H9 (cell line): Measurements from ENCODE around the gene ADCY5. TPM values are rescaled to one million over a fixed set of nuclear protein-coding genes. Genes with fewer than 3 reads are reported as not detected.

ENCODE experiments used
- DNase-seq: peaks from one replicate; pipeline ENCODE4 v3.0.0-alpha.2; 2017
- H2AFZ ChIP-seq: one replicate; pipeline ENCODE4 v1.6.1; 2013; ENCODE audit warnings: mild to moderate bottlenecking, low read length, control low read depth, moderate library complexity
- H2AK5ac ChIP-seq: 2 replicates; pipeline ENCODE4 v1.6.1; 2013; ENCODE audit warnings: low read length, control low read depth, mixed read lengths; ENCODE audit not compliant: insufficient read length
- H2BK120ac ChIP-seq: one replicate; pipeline ENCODE4 v1.6.1; 2013; ENCODE audit warnings: low read depth, mild to moderate bottlenecking, low read length, control low read depth, inconsistent platforms; ENCODE audit not compliant: poor library complexity, severe bottlenecking
- H2BK12ac ChIP-seq: 2 replicates; pipeline ENCODE4 v1.6.1; 2013; ENCODE audit warnings: low read length, control low read depth, mixed read lengths, low read depth; ENCODE audit not compliant: insufficient read length
- H2BK15ac ChIP-seq: 2 replicates; pipeline ENCODE4 v1.6.1; 2013; ENCODE audit warnings: low read depth, low read length, control low read depth
- H2BK20ac ChIP-seq: one replicate; pipeline ENCODE4 v1.6.1; 2013; ENCODE audit warnings: low read depth, mild to moderate bottlenecking, low read length, control low read depth, inconsistent platforms; ENCODE audit not compliant: poor library complexity, severe bottlenecking
- H2BK5ac ChIP-seq: 2 replicates; pipeline ENCODE4 v1.6.1; 2013; ENCODE audit warnings: low read length, control low read depth, mixed read lengths; ENCODE audit not compliant: insufficient read length
- H3K14ac ChIP-seq: 2 replicates; pipeline ENCODE4 v1.6.1; 2013; ENCODE audit warnings: low read length, control low read depth; ENCODE audit not compliant: insufficient read depth
- H3K18ac ChIP-seq: 2 replicates; pipeline ENCODE4 v1.6.1; 2013; ENCODE audit warnings: low read depth, mild to moderate bottlenecking, mixed read lengths, low read length, control low read depth; ENCODE audit not compliant: insufficient read length
- H3K23ac ChIP-seq: 2 replicates; pipeline ENCODE4 v1.6.1; 2013; ENCODE audit warnings: low read length, control low read depth, mixed read lengths, low read depth; ENCODE audit not compliant: insufficient read length
- H3K23me2 ChIP-seq: 2 replicates; pipeline ENCODE4 v1.6.1; 2013; ENCODE audit warnings: low read depth, mild to moderate bottlenecking, mixed read lengths, low read length, control low read depth; ENCODE audit not compliant: insufficient read length, poor library complexity, severe bottlenecking
- H3K27ac ChIP-seq: 2 replicates; pipeline ENCODE4 v1.5.1; 2013; ENCODE audit warnings: low read length, control low read depth, mixed read lengths, low read depth; ENCODE audit not compliant: insufficient read length
- H3K27me3 ChIP-seq: 2 replicates; pipeline ENCODE4 v1.6.1; 2013; ENCODE audit warnings: low read length, control low read depth, inconsistent platforms; ENCODE audit not compliant: insufficient read depth
- H3K4ac ChIP-seq: 2 replicates; pipeline ENCODE4 v1.6.1; 2013; ENCODE audit warnings: low read depth, mild to moderate bottlenecking, control low read depth, inconsistent platforms, low read length, moderate library complexity
- H3K4me1 ChIP-seq: 2 replicates; pipeline ENCODE4 v1.6.1; 2013; ENCODE audit warnings: low read length, control low read depth, inconsistent platforms; ENCODE audit not compliant: insufficient read depth
- H3K4me2 ChIP-seq: 2 replicates; pipeline ENCODE4 v1.6.1; 2013; ENCODE audit warnings: low read length, control low read depth, mixed read lengths; ENCODE audit not compliant: insufficient read length, insufficient read depth
- H3K56ac ChIP-seq: 2 replicates; pipeline ENCODE4 v1.6.1; 2013; ENCODE audit warnings: low read depth, mild to moderate bottlenecking, mixed read lengths, low read length, control low read depth; ENCODE audit not compliant: insufficient read length
- H3K79me1 ChIP-seq: 2 replicates; pipeline ENCODE4 v1.6.1; 2013; ENCODE audit warnings: low read depth, mild to moderate bottlenecking, moderate library complexity, low read length, control low read depth, inconsistent platforms; ENCODE audit not compliant: insufficient read depth, poor library complexity, severe bottlenecking
- H3K79me2 ChIP-seq: 2 replicates; pipeline ENCODE4 v1.6.1; 2013; ENCODE audit warnings: low read length, control low read depth, inconsistent platforms; ENCODE audit not compliant: insufficient read depth
- H3K9ac ChIP-seq: 2 replicates; pipeline ENCODE4 v1.6.1; 2013; ENCODE audit warnings: low read length, control low read depth, mixed read lengths; ENCODE audit not compliant: insufficient read length; ENCODE audit errors: extremely low read depth
- H3K9me3 ChIP-seq: one replicate; pipeline ENCODE4 v1.6.1; 2013; ENCODE audit warnings: low read depth, low read length, inconsistent platforms; ENCODE audit not compliant: control insufficient read depth
- H3T11ph ChIP-seq: one replicate; pipeline ENCODE4 v1.6.1; 2013; ENCODE audit warnings: mild to moderate bottlenecking, low read length, control low read depth, inconsistent platforms
- H4K20me1 ChIP-seq: one replicate; pipeline ENCODE4 v1.6.1; 2013; ENCODE audit not compliant: control insufficient read depth, insufficient read length, insufficient read depth
- H4K5ac ChIP-seq: 2 replicates; pipeline ENCODE4 v1.6.1; 2013; ENCODE audit warnings: low read depth, mild to moderate bottlenecking, mixed read lengths, low read length, control low read depth; ENCODE audit not compliant: insufficient read length
- H4K8ac ChIP-seq: replicated peaks from 2 replicates; pipeline ENCODE4 v1.6.1; 2013; ENCODE audit warnings: low read length, control low read depth, mixed read lengths, low read depth; ENCODE audit not compliant: insufficient read length
- H4K91ac ChIP-seq: 2 replicates; pipeline ENCODE4 v1.6.1; 2013; ENCODE audit warnings: low read depth, mild to moderate bottlenecking, moderate library complexity, mixed read lengths, low read length, control low read depth; ENCODE audit not compliant: insufficient read length
- H3K27ac Mint-ChIP-seq, 3 experiments: 2 replicates in 2 of 3; 3 replicates in 1 of 3; pipeline ENCODE4 v1.8.0; 2020 to 2021; ENCODE audit warnings: mixed read lengths in 3 of 3, mild to moderate bottlenecking in 1 of 3, moderate library complexity in 1 of 3
- H3K27me3 Mint-ChIP-seq: 2 replicates; pipeline ENCODE4 v1.8.0; 2021; ENCODE audit warnings: low read depth, mild to moderate bottlenecking, moderate library complexity, mixed read lengths
- H3K36me3 Mint-ChIP-seq, 3 experiments: 2 replicates in 2 of 3; 3 replicates in 1 of 3; pipeline ENCODE4 v1.8.0; 2020 to 2021; ENCODE audit warnings: low read depth in 3 of 3, mixed read lengths in 3 of 3; ENCODE audit not compliant: insufficient read depth in 1 of 3
- H3K4me1 Mint-ChIP-seq, 2 experiments: 2 replicates each; pipeline ENCODE4 v1.8.0; 2020; ENCODE audit warnings: mixed read lengths in 2 of 2
- H3K4me3 Mint-ChIP-seq, 2 experiments: 2 replicates in 1 of 2; 3 replicates in 1 of 2; pipeline ENCODE4 v1.8.0; 2020 to 2021; ENCODE audit warnings: mild to moderate bottlenecking in 2 of 2, mixed read lengths in 2 of 2, moderate library complexity in 1 of 2
- H3K9me3 Mint-ChIP-seq, 2 experiments: 2 replicates in 1 of 2; 3 replicates in 1 of 2; pipeline ENCODE4 v1.8.0; 2020; ENCODE audit warnings: mild to moderate bottlenecking in 2 of 2, mixed read lengths in 2 of 2, moderate library complexity in 1 of 2
- WGBS: extraction: QIAGEN DNeasy Blood & Tissue Kit; methylation state at CpG from one replicate; pipeline ENCODE4 v1.1.7; 2013; ENCODE audit warnings: missing lambda C conversion rate, low lambda C conversion rate, mixed read lengths; ENCODE audit not compliant: insufficient read length; ENCODE audit errors: extremely low coverage; 5-methylcytosine and 5-hydroxymethylcytosine counted together
- total RNA-seq: library from RNA; stranded (reverse); gene quantifications from 2 replicates; pipeline ENCODE4 v1.2.1, GENCODE V29; 2021
- TF ChIP-seq, protein P1 (sequence below): fragments of 200-600 bp; sonication (generic); conservative IDR thresholded peaks from 3 replicates; pipeline ENCODE4 v1.8.0; 2021; ENCODE audit warnings: antibody characterized with exemption, mild to moderate bottlenecking

Gene ADCY5
- total RNA-seq, 1 experiment from 2014 or later: 5.0 TPM

DNA sequence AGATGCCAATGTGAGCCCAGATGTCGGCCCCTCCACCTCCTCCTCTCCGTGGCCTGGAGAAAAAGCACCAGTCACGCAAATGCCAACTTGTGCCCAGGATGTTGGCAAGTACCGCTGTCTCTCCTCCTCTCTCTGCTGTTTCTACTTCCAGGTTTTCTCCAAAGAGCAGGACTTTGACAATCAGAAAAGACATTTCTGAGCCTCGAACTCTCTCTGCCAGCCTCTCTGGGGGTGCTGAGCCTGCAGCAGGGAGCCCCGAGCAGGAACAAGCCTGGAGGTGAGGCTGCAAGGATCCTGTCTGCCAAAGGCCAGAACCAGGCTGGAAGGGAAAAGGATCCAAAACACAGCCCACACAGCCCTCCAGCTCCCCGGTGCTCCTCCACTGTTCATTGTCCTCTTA, 157.5 kb downstream of the ADCY5 start:
- Histone ChIP-seq H3K4me1 (no peaks in the 10 kb centered on the region), H4K91ac (no peak overlapping the region), H3K4me2 (no peak overlapping the region), H3K79me1 (no peaks in the 10 kb centered on the region), H3K27me3 (no peaks in the 10 kb centered on the region), H4K20me1 (no peaks in the 10 kb centered on the region), H3T11ph (no peak overlapping the region), H4K5ac (no peak overlapping the region), H3K23me2 (no peaks in the 10 kb centered on the region), H2BK20ac (no peak overlapping the region), H3K9ac (no peak overlapping the region), H3K4ac (no peak overlapping the region), H3K18ac (no peak overlapping the region), H2BK5ac (no peak overlapping the region), H3K14ac (no peak overlapping the region), H3K9me3 (no peaks in the 10 kb centered on the region), H3K79me2 (no peaks in the 10 kb centered on the region), H2AFZ (no peak overlapping the region), H3K23ac (no peak overlapping the region), H3K27ac (no peak overlapping the region), H4K8ac (no peak overlapping the region), H2BK120ac (no peak overlapping the region), H2AK5ac (no peak overlapping the region), H2BK15ac (no peak overlapping the region), H3K56ac (no peak overlapping the region), H2BK12ac (no peak overlapping the region)
- peaks cover 27 to 32% (median 29%) of the 10 kb centered on the region in 3 experiments for H3K36me3 Mint-ChIP-seq
- no CpG with 5 or more reads among the region's 7 CpGs for WGBS
- TF ChIP-seq, protein P1, sequence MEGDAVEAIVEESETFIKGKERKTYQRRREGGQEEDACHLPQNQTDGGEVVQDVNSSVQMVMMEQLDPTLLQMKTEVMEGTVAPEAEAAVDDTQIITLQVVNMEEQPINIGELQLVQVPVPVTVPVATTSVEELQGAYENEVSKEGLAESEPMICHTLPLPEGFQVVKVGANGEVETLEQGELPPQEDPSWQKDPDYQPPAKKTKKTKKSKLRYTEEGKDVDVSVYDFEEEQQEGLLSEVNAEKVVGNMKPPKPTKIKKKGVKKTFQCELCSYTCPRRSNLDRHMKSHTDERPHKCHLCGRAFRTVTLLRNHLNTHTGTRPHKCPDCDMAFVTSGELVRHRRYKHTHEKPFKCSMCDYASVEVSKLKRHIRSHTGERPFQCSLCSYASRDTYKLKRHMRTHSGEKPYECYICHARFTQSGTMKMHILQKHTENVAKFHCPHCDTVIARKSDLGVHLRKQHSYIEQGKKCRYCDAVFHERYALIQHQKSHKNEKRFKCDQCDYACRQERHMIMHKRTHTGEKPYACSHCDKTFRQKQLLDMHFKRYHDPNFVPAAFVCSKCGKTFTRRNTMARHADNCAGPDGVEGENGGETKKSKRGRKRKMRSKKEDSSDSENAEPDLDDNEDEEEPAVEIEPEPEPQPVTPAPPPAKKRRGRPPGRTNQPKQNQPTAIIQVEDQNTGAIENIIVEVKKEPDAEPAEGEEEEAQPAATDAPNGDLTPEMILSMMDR: no peak
- H3K27me3 Mint-ChIP-seq: no peaks in the 10 kb centered on the region
- H3K4me1 Mint-ChIP-seq: peaks cover 0 to 5% of the 10 kb centered on the region in 2 experiments; a peak in 1 of 4 replicates
- H3K4me3 Mint-ChIP-seq: no peak overlapping the region
- H3K27ac Mint-ChIP-seq: peak overlapping the region in 2 of 3 experiments; percentile 61 to 83; a peak in 3 of 7 replicates
- no peak for DNase-seq
- no peaks in the 10 kb centered on the region; a peak in 1 of 5 replicates for H3K9me3 Mint-ChIP-seq
